Right kidney (tissue), 9 donors: ENCODE measurements around the gene VN1R4.
A peak's percentile ranks its signal among the peaks of the same experiment; 100 is the strongest.
"Not testable (repeated sequence)": the region's sequence is repeated elsewhere in the genome, so short reads cannot be mapped to it uniquely, and the experiment has no call there.

Experiments
- DNase-seq: peaks from one replicate; pipeline ENCODE4 v3.0.0-alpha.2; 2016
- long read RNA-seq, 8 donors: transcript quantifications; one replicate each; lab custom pipeline, GENCODE V29; 2026

VN1R4 gene
- long read RNA-seq, donor 1: 0 reads
- long read RNA-seq, donor 2: 0 reads
- long read RNA-seq, donor 3: 0 reads
- long read RNA-seq, donor 4: 0 reads
- long read RNA-seq, donor 5: 0 reads
- long read RNA-seq, donor 6: 0 reads
- long read RNA-seq, donor 7: 0 reads
- long read RNA-seq, donor 8: 0 reads

GRCh38 chr19:53267623-53268022 lies at the start of gene VN1R4:
TSS of gene VN1R4 (minus strand) at chr19:53267723. CDS start at chr19:53267665, 58 bp downstream.
- not testable (repeated sequence) for DNase-seq

- DNase-seq: no peak
Observed at GRCh38 chr19:53311897-53312296, 44.4 kb upstream of the VN1R4 start.

- DNase-seq: no peak
Observed at GRCh38 chr19:53311044-53311443, 43.5 kb upstream of the VN1R4 start.

GRCh38 chr19:53308339-53308811 lies 40.9 kb upstream of the VN1R4 start:
- DNase-seq: peak; percentile 56

- not testable (repeated sequence) for DNase-seq
Observed at GRCh38 chr19:53301341-53301740, 33.8 kb upstream of the VN1R4 start.

- DNase-seq: no peak
Observed at GRCh38 chr19:53294786-53295441, 27.4 kb upstream of the VN1R4 start.

GRCh38 chr19:53290758-53291549 lies 23.4 kb upstream of the VN1R4 start:
- DNase-seq: no peak

- no peak for DNase-seq
Observed at GRCh38 chr19:53285087-53285486, 17.6 kb upstream of the VN1R4 start.

- not testable (repeated sequence) for DNase-seq
Observed at GRCh38 chr19:53281947-53282346, 14.4 kb upstream of the VN1R4 start.

GRCh38 chr19:53275480-53275879 lies 8.0 kb upstream of the VN1R4 start:
- no peak for DNase-seq

- DNase-seq: no peak
Observed at GRCh38 chr19:53272044-53272443, 4.5 kb upstream of the VN1R4 start.

GRCh38 chr19:53269861-53270260 lies 2.3 kb upstream of the VN1R4 start:
- DNase-seq: not testable (repeated sequence)

GRCh38 chr19:53257715-53258342 lies 9.7 kb downstream of the VN1R4 start, which contains the start of gene VN1R2:
TSS of gene VN1R2 (plus strand) at chr19:53258292. CDS start at chr19:53258376, 84 bp downstream.
- not testable (repeated sequence) for DNase-seq

GRCh38 chr19:53254411-53255341 lies 12.8 kb downstream of the VN1R4 start, which contains the start of gene ZNF677:
TSS of gene ZNF677 (minus strand) at chr19:53254873. CDS start at chr19:53251550, 3,323 bp downstream.
- DNase-seq: peak; percentile 92

GRCh38 chr19:53246498-53246897 lies 21.0 kb downstream of the VN1R4 start:
- no peak for DNase-seq

GRCh38 chr19:53237114-53237777 lies 30.3 kb downstream of the VN1R4 start:
- DNase-seq: no peak

- DNase-seq: no peak
Observed at GRCh38 chr19:53224606-53225005, 42.9 kb downstream of the VN1R4 start.

- not testable (repeated sequence) for DNase-seq
Observed at GRCh38 chr19:53222716-53223115, 44.8 kb downstream of the VN1R4 start.
